ENCODE data around the gene VAT1.

- no peak for TF ChIP-seq CTCF (IDR thresholded peaks at IDR 0.05; ENCODE audit: insufficient read depth, low read depth, low read length)
- TF ChIP-seq EZH2 (IDR thresholded peaks at IDR 0.05; ENCODE audit: insufficient read depth, low read length): no peak
Measured at GRCh38 chr17:43034894-43035293, 12.7 kb upstream of the VAT1 start.

Data from astrocyte (in vitro differentiated cells and primary cell).